Measurements from ENCODE around the gene WTIP. TPM values are rescaled to one million over a fixed set of nuclear protein-coding genes. Genes with fewer than 3 reads are reported as not detected.

The WTIP gene
- total RNA-seq, 2 donors from 2014 or later = 22.9 to 40.8 TPM

DNA sequence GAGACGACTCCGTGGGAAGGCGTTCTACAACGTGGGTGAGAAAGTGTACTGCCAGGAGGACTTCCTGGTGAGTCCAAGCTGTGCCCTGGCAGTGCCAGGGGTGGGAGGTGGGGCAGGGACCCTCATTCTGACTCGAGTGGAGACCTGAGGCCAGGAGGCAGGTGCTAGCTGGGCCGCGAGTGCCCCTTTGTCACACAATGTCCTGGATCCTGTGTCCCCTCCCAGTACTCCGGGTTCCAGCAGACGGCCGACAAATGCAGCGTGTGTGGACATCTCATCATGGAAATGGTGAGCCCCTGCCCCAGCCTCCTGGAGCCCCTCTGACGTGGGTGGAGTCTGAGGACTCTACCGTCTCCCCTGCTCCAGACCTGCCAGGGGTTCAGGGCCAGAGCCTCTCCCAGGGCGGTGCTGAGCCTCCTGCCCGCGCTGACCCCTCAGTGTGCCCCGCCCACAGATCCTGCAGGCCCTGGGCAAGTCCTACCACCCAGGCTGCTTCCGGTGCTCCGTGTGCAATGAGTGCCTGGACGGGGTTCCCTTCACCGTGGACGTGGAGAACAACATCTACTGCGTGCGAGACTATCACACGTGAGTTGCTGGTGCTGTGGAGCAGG lies 11.6 kb downstream of the WTIP start:
- 87% methylated on average over 24 of the region's 25 CpGs for WGBS
- H3K4me1 ChIP-seq (replicated peaks) = no peaks in the 10 kb centered on the region
- DNase-seq (ENCODE audit: low spot score) = no peak
- H3K9me3 ChIP-seq = no peaks in the 10 kb centered on the region
- TF ChIP-seq, protein P1, sequence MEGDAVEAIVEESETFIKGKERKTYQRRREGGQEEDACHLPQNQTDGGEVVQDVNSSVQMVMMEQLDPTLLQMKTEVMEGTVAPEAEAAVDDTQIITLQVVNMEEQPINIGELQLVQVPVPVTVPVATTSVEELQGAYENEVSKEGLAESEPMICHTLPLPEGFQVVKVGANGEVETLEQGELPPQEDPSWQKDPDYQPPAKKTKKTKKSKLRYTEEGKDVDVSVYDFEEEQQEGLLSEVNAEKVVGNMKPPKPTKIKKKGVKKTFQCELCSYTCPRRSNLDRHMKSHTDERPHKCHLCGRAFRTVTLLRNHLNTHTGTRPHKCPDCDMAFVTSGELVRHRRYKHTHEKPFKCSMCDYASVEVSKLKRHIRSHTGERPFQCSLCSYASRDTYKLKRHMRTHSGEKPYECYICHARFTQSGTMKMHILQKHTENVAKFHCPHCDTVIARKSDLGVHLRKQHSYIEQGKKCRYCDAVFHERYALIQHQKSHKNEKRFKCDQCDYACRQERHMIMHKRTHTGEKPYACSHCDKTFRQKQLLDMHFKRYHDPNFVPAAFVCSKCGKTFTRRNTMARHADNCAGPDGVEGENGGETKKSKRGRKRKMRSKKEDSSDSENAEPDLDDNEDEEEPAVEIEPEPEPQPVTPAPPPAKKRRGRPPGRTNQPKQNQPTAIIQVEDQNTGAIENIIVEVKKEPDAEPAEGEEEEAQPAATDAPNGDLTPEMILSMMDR (IDR thresholded peaks at IDR 0.05) = no peak
- TF ChIP-seq POLR2AphosphoS5 (IDR thresholded peaks at IDR 0.05) (no peak), POLR2A (IDR thresholded peaks at IDR 0.05) (no peak)
- H3K27ac ChIP-seq = no peak overlapping the region
- H3K36me3 ChIP-seq = peaks cover 0 to 13% of the 10 kb centered on the region in 2 donors
- H3K27me3 ChIP-seq (replicated peaks; ENCODE audit: insufficient read depth) = no peaks in the 10 kb centered on the region
- intact Hi-C loops (cut with DNase I) = no loop called here
- no peak overlapping the region for H3K4me3 ChIP-seq

GRCh38 chr19:34493649-34494044 lies 12.1 kb downstream of the WTIP start:
- 91% methylated on average over 7 of the region's 7 CpGs for WGBS
- peaks cover 0 to 13% of the 10 kb centered on the region in 2 donors for H3K36me3 ChIP-seq
- no peaks in the 10 kb centered on the region for H3K9me3 ChIP-seq
- H3K4me3 ChIP-seq = no peak overlapping the region
- TF ChIP-seq POLR2A (IDR thresholded peaks at IDR 0.05) (no peak), POLR2AphosphoS5 (IDR thresholded peaks at IDR 0.05) (no peak)
- TF ChIP-seq, protein P1 (IDR thresholded peaks at IDR 0.05) = no peak
- DNase-seq (ENCODE audit: low spot score) = no peak
- H3K27ac ChIP-seq = no peak overlapping the region
- intact Hi-C loops (cut with DNase I) = no loop called here
- H3K4me1 ChIP-seq (replicated peaks) = no peaks in the 10 kb centered on the region
- H3K27me3 ChIP-seq (replicated peaks; ENCODE audit: insufficient read depth) = no peaks in the 10 kb centered on the region

DNA sequence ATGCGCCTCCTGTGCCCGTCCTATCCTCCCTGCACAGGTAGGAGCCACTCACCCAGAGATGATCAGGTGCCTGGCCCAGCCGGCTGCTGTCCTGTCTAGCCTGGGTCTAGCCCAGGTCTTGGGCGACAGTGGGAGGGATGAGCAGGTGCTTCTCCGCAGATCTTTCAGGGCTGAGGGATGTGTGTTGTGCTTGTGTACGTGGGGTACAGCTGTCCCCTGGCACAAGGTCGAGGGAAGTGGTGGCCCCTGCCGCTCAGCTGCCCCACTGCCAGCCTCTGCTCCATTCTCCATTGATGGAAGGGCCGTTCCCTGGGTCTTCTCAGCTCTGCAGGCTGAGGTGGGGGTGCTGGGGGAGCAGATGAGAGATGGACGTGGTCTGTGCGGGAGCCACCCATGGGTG lies 13.0 kb downstream of the WTIP start:
- no peak for TF ChIP-seq POLR2A (IDR thresholded peaks at IDR 0.05)
- TF ChIP-seq, protein P1 (IDR thresholded peaks at IDR 0.05) = no peak
- TF ChIP-seq POLR2AphosphoS5 (IDR thresholded peaks at IDR 0.05) = no peak
- Histone ChIP-seq H3K4me1 (replicated peaks) (no peaks in the 10 kb centered on the region), H3K4me3 (no peak overlapping the region), H3K36me3 (peaks cover 0 to 13% of the 10 kb centered on the region in 2 donors), H3K27ac (no peak overlapping the region), H3K9me3 (no peaks in the 10 kb centered on the region), H3K27me3 (replicated peaks; ENCODE audit: insufficient read depth) (no peaks in the 10 kb centered on the region)
- DNase-seq (ENCODE audit: low spot score) = no peak
- WGBS = 97% methylated on average over 11 of the region's 11 CpGs
- intact Hi-C loops (cut with DNase I) = no loop called here

GRCh38 chr19:34495416-34495815 lies 13.9 kb downstream of the WTIP start:
- H3K36me3 ChIP-seq = peaks cover 0 to 13% of the 10 kb centered on the region in 2 donors
- intact Hi-C loops (cut with DNase I) = no loop called here

More at GRCh38 chr19:34495416-34495815, 13.9 kb downstream of the WTIP start:
- TF ChIP-seq POLR2AphosphoS5 (IDR thresholded peaks at IDR 0.05) = no peak
- TF ChIP-seq, protein P1 (IDR thresholded peaks at IDR 0.05) = no peak
- H3K27ac ChIP-seq = no peak overlapping the region
- H3K9me3 ChIP-seq = no peaks in the 10 kb centered on the region
- WGBS = 94% methylated on average over 18 of the region's 18 CpGs
- no peaks in the 10 kb centered on the region for H3K4me1 ChIP-seq (replicated peaks)
- DNase-seq (ENCODE audit: low spot score) = no peak
- no peak overlapping the region for H3K4me3 ChIP-seq
- no peaks in the 10 kb centered on the region for H3K27me3 ChIP-seq (replicated peaks; ENCODE audit: insufficient read depth)
